Testis (tissue), 3 donors: Measurements from ENCODE around the gene CCDC9B. TPM values are rescaled to one million over a fixed set of nuclear protein-coding genes. Genes with fewer than 3 reads are reported as not detected.
A peak's percentile ranks its signal among the peaks of the same experiment; 100 is the strongest.

Experiments used
- DNase-seq: peaks from one replicate; pipeline ENCODE4 v3.0.0-alpha.2; 2019
- H3K27ac ChIP-seq, 2 donors: fragments of 200-600 bp; sonication (generic); one replicate each; pipeline ENCODE4 v1.5.1; 2019
- H3K27me3 ChIP-seq: fragments of 200-600 bp; sonication (generic); one replicate; pipeline ENCODE4 v1.5.1; 2019
- H3K36me3 ChIP-seq: fragments of 200-600 bp; sonication (generic); one replicate; pipeline ENCODE4 v1.5.1; 2017; ENCODE audit warnings: low read depth; ENCODE audit errors: missing control alignments
- H3K4me1 ChIP-seq: fragments of 200-600 bp; sonication (generic); one replicate; pipeline ENCODE4 v1.5.1; 2019
- H3K4me3 ChIP-seq, 2 donors: fragments of 200-600 bp; sonication (generic); one replicate each; pipeline ENCODE4 v1.5.1; 2017 to 2019
- H3K9me3 ChIP-seq: fragments of 200-600 bp; sonication (generic); one replicate; pipeline ENCODE4 v1.5.1; 2017
- CTCF ChIP-seq, 3 experiments: fragments of 450-650 bp in 2 of 3; fragments of 200-600 bp in 1 of 3; sonication (generic) in 1 of 3; IDR thresholded peaks; one replicate each; pipeline ENCODE4 v1.5.1; 2016 to 2019; ENCODE audit warnings: antibody characterized with exemption in 3 of 3, mild to moderate bottlenecking in 2 of 3, moderate library complexity in 1 of 3
- POLR2A ChIP-seq: fragments of 450-650 bp; IDR thresholded peaks from one replicate; pipeline ENCODE4 v1.6.1; 2017; ENCODE audit warnings: antibody characterized with exemption, mild to moderate bottlenecking, moderate library complexity
- WGBS, 2 donors: methylation state at CpG; one replicate each; pipeline ENCODE4 v1.1.5; 2018; 5-methylcytosine and 5-hydroxymethylcytosine counted together
- intact Hi-C: fragments of 100-400 bp; cut with DNase I; formaldehyde crosslinking; loops from one replicate; pipeline ENCODE4 v1.15.1; 2023; ENCODE audit warnings: low total_unique reads
- polyA plus RNA-seq: library from polyadenylated mRNA; stranded (reverse); fragments of 350-450 nt; fragmentation: Illumina TruSeq; extraction: RNeasy Lipid Tissue Mini Kit (QIAGEN cat#74804); gene quantifications from one replicate; pipeline ENCODE4 v1.2.3, GENCODE V29; 2014; ENCODE audit warnings: low read depth, low replicate concordance; ENCODE audit not compliant: insufficient read depth
- total RNA-seq, 2 donors: library from RNA; depleted of rRNA; stranded (reverse); fragments of >200 nt; gene quantifications; one replicate each; pipeline ENCODE4 v1.2.3, GENCODE V29; 2016

CCDC9B gene
- total and polyA plus RNA-seq, 3 donors from 2014 or later, result 20.4 to 38.9 (median 36.8) TPM

GRCh38 chr15:40382580-40383456, 42.1 kb upstream of the CCDC9B start, which contains the start of gene KNSTRN:
TSS of gene KNSTRN (plus strand) at chr15:40382721. CDS start at chr15:40382836, 115 bp downstream.
- peak within 1 kb of the TSS; percentile 43 to 54 for H3K27ac ChIP-seq

GRCh38 chr15:40381818-40382529, 41.2 kb upstream of the CCDC9B start:
- H3K9me3 ChIP-seq, result no peaks in the 10 kb centered on the region
- H3K4me3 ChIP-seq, result peak overlapping the region in 1 of 2 donors; percentile 88
- DNase-seq, result no peak
- H3K27me3 ChIP-seq, result no peaks in the 10 kb centered on the region
- no peak for TF ChIP-seq POLR2A
- H3K4me1 ChIP-seq, result peaks cover 7% of the 10 kb centered on the region
- 93 to 94% methylated on average over 11 of the region's 11 CpGs for WGBS, 2 donors
- intact Hi-C loops, result no loop called here
- no peak overlapping the region for H3K27ac ChIP-seq
- H3K36me3 ChIP-seq, result no peaks in the 10 kb centered on the region

More at GRCh38 chr15:40382580-40383456, 42.1 kb upstream of the CCDC9B start, which contains the start of gene KNSTRN:
- H3K36me3 ChIP-seq, result no peaks in the 10 kb centered on the region
- H3K27me3 ChIP-seq, result no peaks in the 10 kb centered on the region
- 3 to 4% methylated on average over 55 to 57 of the region's 57 CpGs for WGBS, 2 donors
- no peaks in the 10 kb centered on the region for H3K9me3 ChIP-seq
- TF ChIP-seq CTCF (IDR thresholded peaks at IDR 0.05) (no peak), POLR2A (no peak)
- intact Hi-C loops, result no loop called here
- H3K4me3 ChIP-seq, result peak within 1 kb of the TSS; percentile 73 to 88
- peaks cover 7% of the 10 kb centered on the region for H3K4me1 ChIP-seq
- peak; percentile 97 for DNase-seq

- WGBS, 2 donors, result 92 to 96% methylated on average over 10 of the region's 10 CpGs
- no peaks in the 10 kb centered on the region for H3K36me3 ChIP-seq
- intact Hi-C loops, result no loop called here
- no peak overlapping the region for H3K27ac ChIP-seq
- no peaks in the 10 kb centered on the region for H3K27me3 ChIP-seq
- no peak overlapping the region for H3K4me3 ChIP-seq
- TF ChIP-seq CTCF (IDR thresholded peaks at IDR 0.05) (no peak), POLR2A (no peak)
- H3K4me1 ChIP-seq, result peaks cover 7% of the 10 kb centered on the region
- no peak for DNase-seq
- no peaks in the 10 kb centered on the region for H3K9me3 ChIP-seq
These were observed 39.9 kb upstream of the CCDC9B start for GRCh38 chr15:40380636-40381035.

- H3K4me3 ChIP-seq, result no peak overlapping the region
- intact Hi-C loops, result no loop called here
These were observed 39.1 kb upstream of the CCDC9B start for GRCh38 chr15:40379853-40380252.

More at GRCh38 chr15:40379853-40380252, 39.1 kb upstream of the CCDC9B start:
- H3K27me3 ChIP-seq, result no peaks in the 10 kb centered on the region
- WGBS, 2 donors, result 38 to 40% methylated on average over 4 of the region's 4 CpGs
- H3K9me3 ChIP-seq, result no peaks in the 10 kb centered on the region
- peak; percentile 87 for DNase-seq
- H3K36me3 ChIP-seq, result no peaks in the 10 kb centered on the region
- H3K4me1 ChIP-seq, result peaks cover 7% of the 10 kb centered on the region
- TF ChIP-seq POLR2A, result no peak
- no peak for TF ChIP-seq CTCF (IDR thresholded peaks at IDR 0.05)
- no peak overlapping the region for H3K27ac ChIP-seq
